Aortic smooth muscle cell (primary cell): ENCODE data around the gene PROZ. TPM values are rescaled to one million over a fixed set of nuclear protein-coding genes. Genes with fewer than 3 reads are reported as not detected.

Experiments used
- total RNA-seq: library from RNA; depleted of rRNA; stranded (reverse); fragments of >200 nt; gene quantifications from 2 replicates; pipeline ENCODE4 v1.2.3, GENCODE V29; 2014

Gene PROZ
- not detected in 2 replicates for total RNA-seq

DNA sequence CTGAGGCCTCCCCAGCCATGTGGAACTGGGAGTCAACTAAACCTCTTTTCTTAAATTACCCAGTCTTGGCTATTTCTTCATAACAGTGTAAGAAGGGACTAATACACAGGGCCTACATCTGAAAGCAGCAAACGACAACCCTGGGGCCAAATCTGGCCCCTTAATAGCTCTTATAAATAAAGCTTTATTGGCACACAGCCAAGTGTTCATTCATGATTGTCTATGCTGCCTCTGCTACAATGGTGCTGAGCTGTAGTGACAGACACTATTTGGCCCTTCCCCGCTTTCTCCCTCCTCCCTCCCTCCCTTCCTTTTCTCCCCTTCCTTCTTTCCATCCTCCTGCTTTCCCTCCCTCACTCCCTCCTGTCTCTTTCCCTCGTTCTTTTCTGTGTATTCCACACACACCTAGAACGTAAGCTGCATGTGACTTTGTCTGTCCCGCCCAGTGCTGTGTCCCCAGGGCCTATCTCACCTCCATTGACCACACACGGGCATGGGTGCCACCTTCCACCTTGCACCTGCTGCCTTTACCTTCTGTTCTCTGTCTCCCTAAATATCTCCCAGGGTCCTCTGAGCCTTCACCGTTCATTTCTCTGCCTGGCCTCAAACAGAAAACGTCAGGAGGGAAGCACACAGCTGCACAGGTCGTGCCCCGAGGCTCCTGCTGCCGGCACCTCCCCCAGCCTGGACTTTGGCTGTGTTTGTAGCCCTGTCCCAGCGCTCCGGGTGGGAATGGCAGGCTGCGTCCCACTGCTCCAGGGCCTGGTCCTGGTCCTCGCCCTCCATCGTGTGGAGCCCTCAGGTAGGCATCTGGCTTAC lies at the start of gene PROZ:
Gene PROZ, plus strand, starts transcription at position 720 of the 819 bp plus-strand sequence. Its CDS starts 13 bp downstream, at position 733.

DNA sequence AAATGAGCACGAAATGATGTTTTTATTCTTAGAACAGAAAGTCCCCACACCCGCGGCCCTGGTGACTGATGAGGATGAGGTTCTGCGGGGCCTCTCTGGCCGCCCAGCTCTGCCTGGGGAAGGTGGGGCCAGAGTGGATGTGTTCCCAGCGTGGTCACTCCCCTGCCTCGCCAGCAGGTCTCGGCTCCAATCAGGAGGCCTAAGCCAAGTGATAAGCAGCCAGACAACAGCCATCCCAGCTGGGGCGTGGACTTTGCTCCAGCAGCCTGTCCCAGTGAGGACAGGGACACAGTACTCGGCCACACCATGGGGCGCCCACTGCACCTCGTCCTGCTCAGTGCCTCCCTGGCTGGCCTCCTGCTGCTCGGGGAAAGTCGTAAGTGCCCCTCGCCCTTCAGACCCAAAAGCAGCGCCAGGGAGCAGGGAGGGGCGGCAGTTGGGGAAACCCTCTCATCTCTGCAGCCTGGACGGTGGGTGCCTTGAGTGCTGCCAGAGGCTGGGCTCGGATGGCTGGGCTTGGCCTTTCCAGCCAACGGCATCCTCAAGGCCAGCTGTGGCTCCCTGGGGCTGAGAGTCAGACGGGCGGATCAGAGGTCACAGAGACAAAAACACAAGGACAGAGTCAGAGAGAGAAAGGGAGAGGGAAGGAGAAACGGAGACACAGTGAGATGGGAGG lies 35.8 kb upstream of the PROZ start, which contains the start of gene F10:
Gene F10, plus strand, starts transcription at position 250 of the 676 bp plus-strand sequence. Its CDS starts 57 bp downstream, at position 307.

DNA sequence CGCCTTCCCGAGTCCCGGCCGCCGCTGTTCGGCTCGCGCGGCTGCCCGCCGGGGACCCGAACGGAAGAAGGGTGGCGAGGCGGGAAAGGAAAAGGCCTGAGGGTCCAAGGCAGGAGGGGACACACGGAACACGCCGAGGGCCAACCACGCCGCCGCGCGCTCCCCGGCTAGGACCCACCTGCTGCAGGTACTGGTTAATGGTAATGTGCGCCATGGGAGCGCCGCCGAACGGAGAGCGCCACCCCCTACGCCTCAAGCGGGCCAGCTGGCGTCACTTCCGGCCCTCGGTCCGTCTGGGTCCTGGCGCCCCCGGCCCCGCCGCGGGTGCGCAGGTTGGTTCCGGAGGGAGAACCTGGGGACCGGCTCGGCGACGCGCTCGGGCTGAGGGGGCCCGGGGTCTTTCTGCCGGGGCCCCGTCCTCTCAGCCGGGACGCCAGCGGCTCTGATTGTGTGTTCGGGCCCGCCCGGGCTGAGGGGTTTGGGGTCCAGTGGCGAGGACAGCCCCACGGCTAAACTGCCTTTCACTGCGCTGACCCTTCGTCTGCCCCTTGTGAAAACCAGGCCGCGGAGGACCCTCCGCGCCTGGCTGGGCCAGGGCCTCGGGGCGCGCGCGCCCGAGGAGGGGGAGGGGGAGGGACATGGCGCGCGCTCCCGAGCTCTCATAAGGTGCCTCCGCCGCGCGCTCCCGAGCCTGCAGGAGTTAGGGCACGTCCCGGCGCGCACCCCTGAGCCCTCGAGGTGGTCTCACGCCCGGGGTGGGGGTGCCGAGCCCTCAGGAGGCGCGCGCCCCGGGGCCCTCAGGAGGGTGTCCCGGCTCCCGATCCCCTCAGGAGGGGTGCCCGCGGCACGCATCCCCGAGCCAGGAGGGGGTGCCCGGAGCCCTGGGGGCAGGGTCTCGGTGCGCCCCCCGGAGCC lies 50.2 kb downstream of the PROZ start, which contains the start of gene PCID2:
Gene PCID2, minus strand, starts transcription at position 249 of the 915 bp plus-strand sequence. Its CDS starts 35 bp downstream, at position 214.

GRCh38 chr13:113209336-113209758 lies 50.9 kb downstream of the PROZ start, which contains the start of gene CUL4A:
Gene CUL4A (plus strand): TSS chr13:113209613. CDS start chr13:113209628, 15 bp downstream.

Other genes with a start within 250 kb of the PROZ start
- gene MCF2L, start 189.4 kb upstream of the PROZ start, total RNA-seq: 0.62 and 0.79 TPM in 2 replicates
- not detected in 2 replicates for gene F7, start 52.9 kb upstream of the PROZ start, total RNA-seq
- 5.7 and 5.8 TPM in 2 replicates for gene F10, start 35.8 kb upstream of the PROZ start, total RNA-seq
- 66.5 and 70.4 TPM in 2 replicates for gene PCID2, start 50.0 kb downstream of the PROZ start, total RNA-seq
- gene CUL4A, start 51.0 kb downstream of the PROZ start, total RNA-seq: 109 and 121 TPM in 2 replicates
- gene LAMP1, start 138.6 kb downstream of the PROZ start, total RNA-seq: 198 and 206 TPM in 2 replicates
- 1.7 and 2.1 TPM in 2 replicates for gene GRTP1, start 205.5 kb downstream of the PROZ start, total RNA-seq